ENCODE data around the gene ADGRV1. TPM values are rescaled to one million over a fixed set of nuclear protein-coding genes. Genes with fewer than 3 reads are reported as not detected.
"Not testable (repeated sequence)": the region's sequence is repeated elsewhere in the genome, so short reads cannot be mapped to it uniquely, and the experiment has no call there.

Gene ADGRV1
- total RNA-seq, 1 experiment from 2014 or later: 1.8 TPM

DNA sequence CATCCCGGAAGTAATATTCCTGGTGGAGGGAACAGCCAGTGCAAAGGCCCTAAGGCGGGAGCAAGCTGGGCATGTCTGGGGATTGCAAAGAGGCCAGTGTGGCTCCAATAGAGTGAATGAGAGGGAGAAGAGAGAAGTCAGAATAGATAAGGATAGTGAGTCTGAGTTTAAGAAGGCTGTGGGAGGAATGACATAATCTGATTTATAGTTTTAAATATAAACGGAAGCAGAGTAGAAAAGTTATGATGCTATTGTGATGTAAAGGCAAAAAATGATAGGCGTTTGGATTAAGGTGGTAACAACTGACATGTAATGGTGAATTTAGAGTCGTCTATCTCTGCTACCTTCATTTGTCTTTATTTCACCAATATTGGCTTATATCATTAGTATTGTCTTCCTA, 473.5 kb downstream of the ADGRV1 start:
- in situ Hi-C loops (cut with HindIII; ENCODE audit: low pct_unique_long_range_greater_than_20kb, low sequenced_read_pairs): no loop called here
- no peak for DNase-seq (ENCODE audit: low read depth)

DNA sequence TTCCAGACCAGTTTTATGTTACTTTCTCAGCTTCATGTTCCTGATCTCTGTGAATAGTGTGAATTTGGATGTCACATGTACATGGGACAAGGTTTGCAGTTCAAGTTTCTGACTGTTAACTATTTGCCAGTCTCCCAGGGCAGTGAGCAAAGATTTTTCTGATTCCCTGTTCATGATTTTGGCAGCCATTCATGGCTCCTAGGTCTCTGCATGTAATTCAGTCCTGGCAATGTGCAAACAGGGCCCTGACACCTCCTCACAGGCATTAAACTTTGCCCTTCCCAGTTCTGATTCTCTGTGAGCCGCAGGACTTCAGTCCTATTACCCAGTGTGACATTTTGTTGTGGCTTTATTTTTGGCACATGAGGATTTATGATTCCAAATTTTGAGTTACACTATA, 474.8 kb downstream of the ADGRV1 start:
- in situ Hi-C loops (cut with HindIII; ENCODE audit: low pct_unique_long_range_greater_than_20kb, low sequenced_read_pairs): no loop called here
- DNase-seq (ENCODE audit: low read depth): no peak

DNA sequence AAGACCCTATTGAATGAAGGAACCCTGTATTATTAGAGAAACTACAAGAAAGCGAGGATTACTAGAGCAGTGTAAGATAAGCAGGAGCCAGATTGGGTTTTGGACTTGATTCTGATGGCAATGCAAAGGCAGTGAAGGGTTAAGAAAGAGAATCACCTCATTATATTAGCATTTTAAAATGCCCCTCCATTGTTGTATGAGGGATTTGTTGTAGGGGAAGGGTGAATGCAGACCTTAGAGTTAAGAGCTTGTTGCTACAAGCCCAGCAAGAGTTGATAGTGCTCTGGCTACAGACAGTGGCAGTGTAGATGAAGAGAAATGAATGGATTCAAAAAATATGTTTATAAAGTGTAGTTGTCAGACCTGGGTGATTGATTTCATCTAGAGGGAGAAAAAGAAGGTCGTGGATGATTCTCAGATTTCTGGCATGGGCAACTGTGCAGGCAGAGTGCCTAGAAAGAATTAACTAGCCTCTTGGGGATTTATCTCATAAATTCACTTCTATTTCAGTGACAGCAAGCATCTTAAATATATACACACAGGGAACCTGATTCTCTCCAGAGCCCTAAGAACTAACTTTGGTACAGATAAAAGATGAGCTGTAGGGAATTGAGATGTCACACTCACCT, 479.7 kb downstream of the ADGRV1 start:
- DNase-seq (ENCODE audit: low read depth): no peak

DNA sequence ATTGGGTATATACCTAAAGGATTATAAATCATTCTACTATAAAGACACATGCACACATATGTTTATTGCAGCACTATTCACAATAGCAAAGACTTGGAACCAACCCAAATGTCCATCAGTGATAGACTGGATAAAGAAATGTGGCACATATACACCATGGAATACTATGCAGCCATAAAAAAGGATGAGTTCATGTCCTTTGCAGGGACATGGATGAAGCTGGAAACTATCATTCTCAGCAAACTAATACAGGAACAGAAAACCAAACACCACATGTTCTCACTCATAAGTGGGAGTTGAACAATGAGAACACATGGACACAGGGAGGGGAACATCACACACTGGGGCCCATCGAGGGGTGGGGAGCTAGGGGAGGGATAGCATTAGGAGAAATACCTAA, 482.5 kb downstream of the ADGRV1 start:
- in situ Hi-C loops (cut with HindIII; ENCODE audit: low pct_unique_long_range_greater_than_20kb, low sequenced_read_pairs): not testable (repeated sequence)

More for the DNA sequence above, 479.7 kb downstream of the ADGRV1 start:
- in situ Hi-C loops (cut with HindIII; ENCODE audit: low pct_unique_long_range_greater_than_20kb, low sequenced_read_pairs): no loop called here

DNA sequence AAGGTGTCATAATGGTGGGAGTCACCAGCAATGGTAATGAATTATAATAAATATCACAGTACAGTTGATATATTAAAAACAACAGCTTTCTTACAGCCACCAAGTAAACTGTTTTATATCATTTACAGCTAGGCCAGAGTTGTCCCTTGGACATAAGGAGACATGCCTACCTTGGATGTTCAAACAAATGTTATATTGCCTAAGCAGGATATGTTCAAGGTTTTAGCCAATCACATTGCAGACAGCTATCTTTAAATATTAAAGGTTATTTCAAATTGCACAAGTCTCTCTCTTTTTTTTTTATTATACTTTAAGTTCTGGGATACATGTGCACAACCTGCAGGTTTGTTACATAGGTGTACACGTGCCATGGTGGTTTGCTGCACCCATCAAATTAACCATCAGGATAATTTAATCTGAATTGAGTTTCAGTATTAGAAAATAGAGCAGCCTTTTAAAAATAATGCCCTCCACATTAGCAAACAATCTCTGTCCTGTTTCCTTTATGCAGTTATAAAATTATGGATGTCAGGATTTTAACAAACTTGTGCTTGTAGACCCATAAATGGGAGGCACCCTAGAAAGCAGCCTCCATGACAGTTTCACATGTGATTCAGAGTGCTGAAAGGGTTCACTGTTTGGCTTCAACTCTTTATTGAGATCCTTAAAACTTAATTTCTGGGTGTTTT, 483.8 kb downstream of the ADGRV1 start:
- no peak for DNase-seq (ENCODE audit: low read depth)

More for the DNA sequence above, 482.5 kb downstream of the ADGRV1 start:
- not testable (repeated sequence) for DNase-seq (ENCODE audit: low read depth)

DNA sequence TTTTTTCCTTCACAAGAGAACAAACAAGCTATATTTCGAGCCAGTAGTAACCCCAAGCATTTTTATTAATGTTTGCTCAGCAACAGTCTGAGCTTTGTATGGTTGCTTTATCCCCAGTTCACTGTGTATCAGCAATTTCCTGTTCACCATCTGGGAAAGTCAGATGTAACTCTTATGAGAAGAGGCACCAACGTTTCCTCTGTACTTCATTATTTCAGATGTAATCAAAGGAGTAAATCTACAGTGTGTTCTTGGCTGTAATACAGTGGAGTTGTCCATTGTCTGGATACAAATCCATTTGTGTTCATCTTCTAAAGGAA, 484.3 kb downstream of the ADGRV1 start:
- no peak for DNase-seq (ENCODE audit: low read depth)
- in situ Hi-C loops (cut with HindIII; ENCODE audit: low pct_unique_long_range_greater_than_20kb, low sequenced_read_pairs): no loop called here

More for the DNA sequence above, 483.8 kb downstream of the ADGRV1 start:
- in situ Hi-C loops (cut with HindIII; ENCODE audit: low pct_unique_long_range_greater_than_20kb, low sequenced_read_pairs): no loop called here

DNA sequence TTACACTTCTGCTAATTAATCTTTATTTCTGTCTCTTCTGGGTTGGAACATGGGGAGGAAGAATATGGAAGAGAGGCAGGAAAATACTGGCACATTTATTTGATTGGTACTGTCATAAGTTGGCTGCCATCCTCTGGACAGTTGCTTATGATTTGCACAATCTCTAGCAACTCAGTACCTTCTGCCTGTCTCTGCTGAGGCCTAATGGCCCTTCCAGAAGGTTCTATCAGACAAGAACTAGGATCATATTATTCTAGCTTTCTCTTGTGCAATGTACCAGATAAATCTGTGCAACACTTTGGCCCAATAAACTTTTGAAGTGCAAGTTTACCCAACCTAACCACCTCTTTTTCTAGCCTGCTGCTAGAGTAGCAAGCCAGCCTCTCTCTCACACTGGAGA, 489.5 kb downstream of the ADGRV1 start:
- in situ Hi-C loops (cut with HindIII; ENCODE audit: low pct_unique_long_range_greater_than_20kb, low sequenced_read_pairs): no loop called here
- DNase-seq (ENCODE audit: low read depth): no peak

DNA sequence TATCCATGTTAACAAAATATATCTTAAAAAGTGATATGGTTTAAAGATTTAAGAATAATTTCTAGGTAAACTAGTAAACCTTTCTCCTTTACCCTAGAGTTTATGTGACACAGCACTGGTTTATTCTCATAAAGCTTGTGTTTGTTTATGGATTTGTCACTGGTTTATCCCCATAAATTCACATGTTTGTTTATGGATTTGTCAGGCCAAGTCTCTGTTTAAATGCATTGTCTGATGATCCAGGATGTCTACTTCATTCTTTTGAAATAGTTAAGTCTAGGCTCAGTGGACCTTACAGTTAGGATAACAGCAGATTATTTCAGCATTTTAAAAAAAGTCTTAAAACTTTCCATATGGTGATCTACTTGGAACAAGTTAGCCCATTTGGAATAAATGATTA, 490.5 kb downstream of the ADGRV1 start:
- in situ Hi-C loops (cut with HindIII; ENCODE audit: low pct_unique_long_range_greater_than_20kb, low sequenced_read_pairs): no loop called here
- no peak for DNase-seq (ENCODE audit: low read depth)

DNA sequence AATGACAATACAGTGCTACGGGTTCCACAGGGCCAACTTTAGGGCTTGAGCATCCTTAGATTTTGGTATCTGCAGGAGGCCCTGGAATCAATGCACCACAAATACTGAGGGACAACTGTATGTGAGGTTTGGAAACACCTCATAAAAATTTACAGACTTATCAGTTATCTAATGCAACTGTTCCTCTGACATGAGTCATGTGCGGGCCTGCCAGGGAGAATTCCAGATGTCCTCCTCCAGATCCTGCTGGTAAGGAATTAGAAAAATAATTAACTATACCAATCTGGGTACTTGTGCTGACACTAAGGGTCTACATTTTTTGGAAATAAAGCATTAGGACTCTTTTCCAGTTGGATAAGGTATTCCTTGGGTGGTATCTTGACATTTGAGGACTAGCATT, 491.2 kb downstream of the ADGRV1 start:
- DNase-seq (ENCODE audit: low read depth): no peak
- in situ Hi-C loops (cut with HindIII; ENCODE audit: low pct_unique_long_range_greater_than_20kb, low sequenced_read_pairs): no loop called here

DNA sequence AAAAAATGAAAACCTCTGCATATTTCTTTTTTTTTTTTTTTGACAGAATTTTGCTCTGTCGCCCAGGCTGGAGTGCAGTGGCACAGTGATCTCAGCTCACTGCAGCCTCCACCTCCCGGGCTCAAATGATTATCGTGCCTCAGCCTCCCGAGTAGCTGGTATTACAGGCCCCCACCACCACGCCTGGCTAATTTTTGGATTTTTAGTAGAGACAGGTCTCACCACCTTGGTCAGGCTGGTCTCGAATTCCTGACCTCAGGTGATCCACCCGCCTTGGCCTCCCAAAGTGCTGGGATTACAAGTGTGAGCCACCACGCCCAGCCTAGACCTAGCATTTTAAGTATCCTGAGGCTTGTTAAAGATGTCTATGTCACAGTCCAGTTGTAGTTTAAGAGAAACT, 493.8 kb downstream of the ADGRV1 start:
- DNase-seq (ENCODE audit: low read depth); in situ Hi-C loops (cut with HindIII; ENCODE audit: low pct_unique_long_range_greater_than_20kb, low sequenced_read_pairs): not testable (repeated sequence)

DNA sequence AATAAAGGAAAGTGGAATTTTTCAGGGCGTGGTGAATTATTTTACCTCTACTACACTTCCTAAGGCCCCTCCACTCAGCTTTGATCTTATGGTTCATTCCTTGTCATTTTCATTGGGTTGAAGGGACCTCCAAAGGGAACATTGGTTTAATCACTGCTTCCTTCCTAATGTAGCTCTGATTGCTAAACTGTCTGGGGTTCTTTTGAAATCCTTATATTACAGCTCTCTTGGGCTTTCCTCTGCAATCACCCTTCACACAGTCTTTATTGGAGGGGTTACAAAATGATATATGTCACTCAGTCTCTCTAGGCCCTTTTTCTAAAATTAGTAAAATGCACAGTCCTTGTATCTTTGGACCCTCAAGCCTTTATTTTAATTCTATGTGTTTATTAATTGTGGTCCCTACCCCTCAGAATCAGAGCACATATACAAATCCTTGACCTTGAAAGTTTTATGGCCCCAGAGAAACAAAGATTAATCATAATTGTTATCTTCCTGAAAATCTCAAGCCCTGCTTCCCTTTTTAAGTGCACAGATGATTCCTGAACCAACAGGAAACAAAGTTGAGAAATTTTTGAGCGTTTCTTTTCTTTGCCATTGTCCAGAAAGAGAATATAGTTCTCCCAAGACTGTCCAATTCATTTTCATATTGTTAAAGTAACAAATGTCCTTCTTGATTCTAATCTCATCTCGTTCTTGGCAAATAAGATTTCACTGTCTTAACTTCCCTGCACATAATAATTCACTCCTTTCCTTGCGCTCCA, 494.6 kb downstream of the ADGRV1 start:
- in situ Hi-C loops (cut with HindIII; ENCODE audit: low pct_unique_long_range_greater_than_20kb, low sequenced_read_pairs): no loop called here
- DNase-seq (ENCODE audit: low read depth): no peak

DNA sequence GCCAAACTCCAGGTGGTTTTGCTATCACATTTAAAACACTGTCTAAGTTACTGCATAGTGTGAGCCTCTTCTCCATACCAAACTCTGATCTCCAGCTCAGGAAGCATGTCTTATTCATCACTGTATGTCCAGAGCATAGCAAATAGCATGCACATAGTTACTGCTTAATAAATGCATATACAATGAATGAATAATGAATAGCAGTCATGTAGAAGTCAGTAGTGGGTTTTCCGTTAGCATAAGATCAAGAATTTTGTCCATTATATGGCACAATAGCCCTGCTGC, 495.1 kb downstream of the ADGRV1 start:
- in situ Hi-C loops (cut with HindIII; ENCODE audit: low pct_unique_long_range_greater_than_20kb, low sequenced_read_pairs): no loop called here
- DNase-seq (ENCODE audit: low read depth): no peak

DNA sequence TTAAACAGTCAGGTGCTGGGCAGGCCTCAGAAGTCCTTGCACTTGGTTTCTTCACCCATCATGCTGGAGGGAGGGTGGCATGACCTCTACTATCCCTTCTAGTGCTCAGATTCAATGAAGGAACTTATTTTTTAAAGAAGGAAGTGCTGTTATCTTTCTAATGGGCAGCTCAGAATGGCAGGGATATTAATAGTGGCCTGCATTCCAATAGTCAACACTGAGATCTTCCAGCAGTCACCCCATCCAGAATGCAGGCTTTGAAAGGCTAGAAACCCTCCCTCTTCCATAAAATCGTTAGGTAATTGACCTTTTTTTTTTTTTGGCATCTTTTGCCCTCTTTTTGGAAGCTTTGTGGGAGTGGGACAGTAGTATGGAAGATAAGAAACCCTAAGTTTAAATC, 499.6 kb downstream of the ADGRV1 start:
- no peak for DNase-seq (ENCODE audit: low read depth)
- in situ Hi-C loops (cut with HindIII; ENCODE audit: low pct_unique_long_range_greater_than_20kb, low sequenced_read_pairs): no loop called here

DNA sequence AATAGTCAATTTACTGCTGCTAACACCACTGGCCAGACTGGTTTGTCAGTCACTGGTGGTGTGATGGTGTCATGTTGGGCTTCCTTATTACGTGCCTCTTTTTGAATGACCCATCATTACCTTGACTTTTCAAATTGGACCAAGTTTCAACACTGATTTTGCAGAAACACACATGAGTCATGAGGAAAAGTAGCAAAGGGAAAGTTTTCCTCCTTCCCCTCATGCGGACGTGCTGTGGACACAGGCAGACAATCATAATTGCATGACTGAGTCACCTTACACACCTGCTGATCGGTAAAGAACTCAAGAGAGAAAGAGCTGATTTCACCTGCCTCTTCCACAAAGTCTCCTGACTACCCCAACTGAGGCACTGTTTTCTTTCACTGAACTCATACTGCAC, 500.0 kb downstream of the ADGRV1 start:
- in situ Hi-C loops (cut with HindIII; ENCODE audit: low pct_unique_long_range_greater_than_20kb, low sequenced_read_pairs): no loop called here
- peak; percentile 25 for DNase-seq (ENCODE audit: low read depth)

DNA sequence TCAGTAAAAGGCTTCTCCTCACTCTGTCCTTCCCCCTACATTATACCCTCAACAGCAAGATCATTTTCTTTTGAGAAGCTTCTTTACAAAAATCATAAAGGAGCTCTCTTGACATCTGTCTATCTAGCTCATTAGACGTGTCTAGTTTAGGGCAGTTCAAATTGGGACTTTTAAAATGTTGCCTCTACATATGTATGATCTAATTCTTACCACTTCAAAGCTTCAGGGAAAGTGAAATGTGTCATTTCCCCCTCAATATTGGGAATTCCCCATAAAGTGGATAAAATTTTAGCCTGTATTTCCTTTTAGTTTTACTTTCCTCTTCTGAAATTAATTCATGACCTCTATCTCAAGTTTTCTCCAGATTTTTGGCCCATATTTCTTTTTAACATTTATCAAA, 500.8 kb downstream of the ADGRV1 start:
- no peak for DNase-seq (ENCODE audit: low read depth)
- in situ Hi-C loops (cut with HindIII; ENCODE audit: low pct_unique_long_range_greater_than_20kb, low sequenced_read_pairs): no loop called here

DNA sequence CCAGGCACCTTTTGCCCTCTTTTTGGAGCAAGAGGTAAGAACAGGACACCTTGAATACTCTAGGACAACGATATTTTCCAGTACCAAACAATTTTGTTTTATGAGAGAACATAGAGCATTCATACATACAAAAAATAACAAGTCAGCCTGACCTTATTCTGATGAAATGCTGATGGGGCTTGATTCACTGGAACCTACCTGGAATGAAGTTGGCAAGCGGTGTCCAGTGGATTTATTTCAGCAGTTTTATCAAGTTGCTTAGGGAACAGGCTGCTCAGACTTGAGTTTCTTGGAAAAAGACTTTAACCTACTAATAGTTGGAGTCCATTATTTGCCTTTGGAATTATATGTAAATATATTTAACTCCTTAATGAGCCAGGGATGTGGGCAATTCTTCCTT, 502.5 kb downstream of the ADGRV1 start:
- in situ Hi-C loops (cut with HindIII; ENCODE audit: low pct_unique_long_range_greater_than_20kb, low sequenced_read_pairs): no loop called here
- DNase-seq (ENCODE audit: low read depth): no peak

DNA sequence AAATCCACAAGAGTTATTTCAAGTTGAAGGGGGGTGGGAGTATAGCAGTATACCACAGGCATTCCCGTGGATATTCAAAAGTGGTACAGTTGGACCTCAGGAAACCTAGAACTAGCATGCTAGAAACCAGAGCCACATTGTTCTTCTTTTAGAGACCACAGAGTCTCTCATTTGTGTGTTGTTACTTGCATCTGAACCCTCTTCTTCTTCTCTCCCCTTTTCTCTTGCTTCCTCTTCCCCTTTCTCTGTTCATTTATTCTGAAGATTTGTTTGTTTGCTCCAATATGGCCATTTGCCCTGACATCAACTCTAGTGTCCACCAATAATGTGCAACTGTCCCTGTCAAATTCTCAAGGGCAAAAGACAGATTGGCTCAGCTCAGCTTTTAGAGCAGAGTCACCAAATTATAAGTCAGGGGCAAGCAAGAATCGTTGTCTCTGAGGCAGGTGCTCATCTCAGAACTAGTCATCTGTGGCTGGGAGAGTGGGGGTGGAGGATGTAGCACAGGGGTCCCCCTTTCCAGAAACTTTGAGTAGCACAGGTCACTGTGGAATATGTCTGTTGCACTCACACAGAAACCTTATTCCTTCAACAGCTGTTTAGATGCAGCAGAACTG, 503.5 kb downstream of the ADGRV1 start:
- in situ Hi-C loops (cut with HindIII; ENCODE audit: low pct_unique_long_range_greater_than_20kb, low sequenced_read_pairs): no loop called here
- DNase-seq (ENCODE audit: low read depth): no peak

DNA sequence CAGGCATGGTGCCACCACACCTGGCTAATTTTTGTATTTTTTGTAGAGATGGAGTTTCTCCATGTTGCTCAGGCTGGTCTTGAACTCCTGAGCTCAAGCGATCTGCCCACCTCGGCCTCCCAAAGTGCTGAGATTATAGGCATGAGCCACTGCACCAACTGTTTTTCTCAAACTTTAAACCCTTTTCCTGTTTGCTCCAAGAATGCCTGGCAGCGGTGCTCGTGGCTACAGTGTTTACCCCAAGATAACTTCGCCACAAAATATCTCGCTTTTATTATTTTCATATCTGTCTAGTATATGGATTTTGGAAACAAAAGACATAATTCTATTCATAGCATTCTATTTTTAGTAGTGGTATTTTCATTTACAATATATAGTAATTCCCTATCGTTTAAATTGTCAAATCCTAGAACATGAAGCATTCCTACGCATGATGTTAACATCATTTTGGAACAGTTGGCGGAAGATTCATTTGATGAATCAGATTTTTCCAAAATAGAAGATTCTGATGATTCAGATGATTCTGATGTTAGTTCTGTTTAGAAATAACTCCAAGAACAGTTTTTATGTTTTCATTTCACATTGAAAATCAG, 504.6 kb downstream of the ADGRV1 start:
- in situ Hi-C loops (cut with HindIII; ENCODE audit: low pct_unique_long_range_greater_than_20kb, low sequenced_read_pairs); DNase-seq (ENCODE audit: low read depth): not testable (repeated sequence)

DNA sequence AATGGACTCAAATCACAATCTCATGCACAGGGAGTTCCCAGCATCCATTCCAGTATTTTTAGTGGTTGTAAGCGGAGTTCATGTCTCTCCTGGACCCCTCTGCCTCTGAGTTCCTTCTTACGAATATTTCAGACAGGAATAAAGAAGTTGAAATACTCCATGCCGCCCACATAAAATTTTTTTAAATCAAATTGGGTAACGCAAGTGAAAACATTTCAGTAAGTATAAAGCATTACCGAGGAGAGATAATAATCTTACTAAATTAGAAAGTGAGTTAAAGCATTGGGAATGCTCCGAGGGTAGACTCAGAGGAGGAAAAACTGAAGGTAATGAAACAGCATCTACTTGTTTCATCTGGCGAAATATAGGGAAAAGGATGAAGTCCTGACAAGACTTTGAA, 506.9 kb downstream of the ADGRV1 start:
- DNase-seq (ENCODE audit: low read depth): no peak
- in situ Hi-C loops (cut with HindIII; ENCODE audit: low pct_unique_long_range_greater_than_20kb, low sequenced_read_pairs): no loop called here
